Prostate gland (tissue), 2 donors: Measurements from ENCODE around the gene VEPH1.

ENCODE experiments used
- POLR2A ChIP-seq: fragments of 450-650 bp; IDR thresholded peaks from one replicate; pipeline ENCODE4 v1.6.1; 2016; ENCODE audit warnings: antibody characterized with exemption, mild to moderate bottlenecking
- POLR2AphosphoS5 ChIP-seq: sonication (generic); formaldehyde crosslinking; IDR thresholded peaks from one replicate; pipeline ENCODE4 v1.6.1; 2017; ENCODE audit warnings: antibody characterized with exemption
- TF ChIP-seq, protein P1 (sequence below), 4 experiments: fragments of 200-600 bp in 2 of 4; fragments of 450-650 bp in 2 of 4; sonication (generic) in 2 of 4; IDR thresholded peaks; 1 replicate in 3 of 4; 2 replicates in 1 of 4; pipeline ENCODE4 v1.5.1; 2016 to 2019; ENCODE audit warnings: antibody characterized with exemption in 4 of 4, mild to moderate bottlenecking in 2 of 4, moderate library complexity in 2 of 4

DNA sequence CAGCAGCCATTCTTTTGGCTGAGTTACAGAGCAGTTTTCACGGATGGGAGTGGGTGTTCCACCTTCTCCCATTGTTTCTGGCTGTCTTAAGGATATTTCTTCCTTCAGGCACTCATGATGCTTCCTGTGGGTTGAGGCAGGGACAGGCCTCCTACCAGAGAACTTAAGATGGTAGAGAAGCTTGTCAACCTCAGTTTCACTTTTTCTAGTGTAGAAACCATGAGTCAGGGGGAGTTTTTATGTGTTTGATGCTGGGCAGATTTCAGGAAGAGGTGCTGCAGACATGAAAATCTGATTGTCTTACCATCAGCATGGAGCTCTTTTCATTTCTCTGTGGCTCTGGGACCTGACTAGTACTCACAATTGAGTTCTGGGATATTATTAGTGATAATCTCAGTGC, 48.7 kb upstream of the VEPH1 start:
- TF ChIP-seq, protein P1, sequence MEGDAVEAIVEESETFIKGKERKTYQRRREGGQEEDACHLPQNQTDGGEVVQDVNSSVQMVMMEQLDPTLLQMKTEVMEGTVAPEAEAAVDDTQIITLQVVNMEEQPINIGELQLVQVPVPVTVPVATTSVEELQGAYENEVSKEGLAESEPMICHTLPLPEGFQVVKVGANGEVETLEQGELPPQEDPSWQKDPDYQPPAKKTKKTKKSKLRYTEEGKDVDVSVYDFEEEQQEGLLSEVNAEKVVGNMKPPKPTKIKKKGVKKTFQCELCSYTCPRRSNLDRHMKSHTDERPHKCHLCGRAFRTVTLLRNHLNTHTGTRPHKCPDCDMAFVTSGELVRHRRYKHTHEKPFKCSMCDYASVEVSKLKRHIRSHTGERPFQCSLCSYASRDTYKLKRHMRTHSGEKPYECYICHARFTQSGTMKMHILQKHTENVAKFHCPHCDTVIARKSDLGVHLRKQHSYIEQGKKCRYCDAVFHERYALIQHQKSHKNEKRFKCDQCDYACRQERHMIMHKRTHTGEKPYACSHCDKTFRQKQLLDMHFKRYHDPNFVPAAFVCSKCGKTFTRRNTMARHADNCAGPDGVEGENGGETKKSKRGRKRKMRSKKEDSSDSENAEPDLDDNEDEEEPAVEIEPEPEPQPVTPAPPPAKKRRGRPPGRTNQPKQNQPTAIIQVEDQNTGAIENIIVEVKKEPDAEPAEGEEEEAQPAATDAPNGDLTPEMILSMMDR (IDR thresholded peaks at IDR 0.05): no peak
- no peak for TF ChIP-seq POLR2A
- TF ChIP-seq POLR2AphosphoS5: no peak
